WTC11 (cell line): Measurements from ENCODE around the gene COPS9.

Source experiments
- CREB1 ChIP-seq: sonication (generic); formaldehyde crosslinking; IDR thresholded peaks from 2 replicates; pipeline ENCODE4 v1.8.0; 2023; ENCODE audit warnings: mild to moderate bottlenecking, missing genetic modification reagents
- CTCF ChIP-seq: fragments of 200-600 bp; IDR thresholded peaks from 2 replicates; pipeline ENCODE4 v1.8.0; 2022; ENCODE audit warnings: antibody characterized with exemption
- ESRRA ChIP-seq: sonication (generic); formaldehyde crosslinking; IDR thresholded peaks from 2 replicates; pipeline ENCODE4 v1.8.1; 2022; ENCODE audit warnings: mild to moderate bottlenecking, missing genetic modification reagents, borderline replicate concordance
- NR2C2 ChIP-seq: sonication (generic); formaldehyde crosslinking; IDR thresholded peaks from 2 replicates; pipeline ENCODE4 v1.8.0; 2022; ENCODE audit warnings: mild to moderate bottlenecking, missing genetic modification reagents
- PRDM15 ChIP-seq: sonication (generic); formaldehyde crosslinking; IDR thresholded peaks from 2 replicates; pipeline ENCODE4 v1.8.0; 2022; ENCODE audit warnings: missing genetic modification reagents
- TF ChIP-seq, protein P1 (sequence below): sonication (generic); formaldehyde crosslinking; conservative IDR thresholded peaks from 2 replicates; pipeline ENCODE4 v1.8.1; 2022; ENCODE audit warnings: mild to moderate bottlenecking, missing genetic modification reagents

DNA sequence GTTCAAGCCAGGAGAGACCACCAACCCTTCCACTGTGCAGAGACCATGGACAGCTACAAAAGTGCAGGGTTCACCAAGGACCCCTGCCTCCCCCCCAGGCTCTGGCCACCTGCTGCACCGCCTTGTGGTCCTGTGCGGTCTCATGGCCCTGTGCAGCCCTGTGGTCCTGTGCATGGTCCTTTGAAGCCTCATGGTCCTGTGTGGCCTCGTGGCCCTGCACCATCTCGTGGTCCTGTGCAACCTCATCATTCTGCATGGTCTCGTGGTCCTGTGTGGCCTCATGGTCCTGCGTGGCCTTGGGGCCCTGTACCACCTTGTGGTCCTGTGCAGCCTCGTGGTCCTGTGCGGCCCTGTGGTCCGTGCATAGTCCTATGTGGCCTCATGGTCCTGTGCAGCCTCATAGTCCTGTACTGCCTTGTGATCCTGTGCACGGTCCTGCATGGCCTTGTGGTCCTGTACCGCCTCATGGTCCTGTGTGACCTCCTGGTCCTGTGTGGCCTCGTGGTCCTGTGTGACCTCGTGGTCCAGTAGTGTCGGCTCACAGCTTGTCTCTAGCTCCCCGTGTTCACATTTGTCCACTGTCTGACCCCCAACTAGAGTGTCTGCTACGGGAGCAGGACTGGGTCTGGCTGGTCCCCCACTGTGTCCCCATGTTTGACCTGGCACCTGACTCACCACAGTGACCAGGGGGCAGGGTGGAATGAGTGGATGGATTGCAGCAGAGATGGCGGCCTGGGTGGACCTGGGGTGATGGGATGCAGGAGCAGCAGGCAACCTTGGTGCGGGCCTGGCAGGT, 24.4 kb upstream of the COPS9 start:
- TF ChIP-seq CREB1 (no peak), CTCF (no peak), PRDM15 (CRISPR knock-in tag) (no peak), NR2C2 (CRISPR knock-in tag) (no peak), ESRRA (no peak)
- TF ChIP-seq, protein P1, sequence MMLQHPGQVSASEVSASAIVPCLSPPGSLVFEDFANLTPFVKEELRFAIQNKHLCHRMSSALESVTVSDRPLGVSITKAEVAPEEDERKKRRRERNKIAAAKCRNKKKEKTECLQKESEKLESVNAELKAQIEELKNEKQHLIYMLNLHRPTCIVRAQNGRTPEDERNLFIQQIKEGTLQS (CRISPR knock-in tag), result no peak
